ENCODE results near the gene S100A3.

S100A3 gene

DNA sequence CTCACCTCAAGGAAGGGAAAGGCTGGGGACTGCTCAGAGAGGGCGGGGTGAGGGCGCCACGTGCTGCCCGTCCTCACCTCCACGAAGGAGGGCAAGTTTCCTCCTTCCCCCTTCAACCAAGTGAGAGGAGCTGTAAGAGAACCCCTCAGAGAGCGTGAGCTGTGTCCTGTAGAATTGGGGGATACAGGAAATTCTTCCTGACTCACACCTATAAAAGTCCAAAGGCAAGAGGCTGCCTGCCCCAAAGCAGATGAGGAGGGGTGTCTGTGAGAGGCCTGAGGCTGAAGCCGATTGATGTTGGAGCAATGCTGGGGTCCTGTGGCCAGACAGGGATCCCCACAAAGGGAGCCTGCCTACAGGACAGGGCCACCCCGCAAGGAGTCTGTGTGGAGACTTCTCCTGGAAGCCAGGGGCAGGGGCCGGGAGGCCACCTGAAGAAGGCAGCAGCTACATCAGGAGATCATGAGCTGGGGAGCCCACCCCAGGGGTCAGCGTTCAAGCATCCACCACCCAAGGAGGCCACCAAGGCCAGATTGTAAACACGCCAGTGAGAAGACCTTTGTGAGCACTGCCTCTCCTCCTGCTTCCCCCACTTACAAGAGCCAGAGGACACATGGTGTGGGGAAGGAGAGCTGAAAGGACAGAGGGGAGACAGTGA lies 41.0 kb downstream of the S100A3 start:
- DNase-seq = no peak

DNA sequence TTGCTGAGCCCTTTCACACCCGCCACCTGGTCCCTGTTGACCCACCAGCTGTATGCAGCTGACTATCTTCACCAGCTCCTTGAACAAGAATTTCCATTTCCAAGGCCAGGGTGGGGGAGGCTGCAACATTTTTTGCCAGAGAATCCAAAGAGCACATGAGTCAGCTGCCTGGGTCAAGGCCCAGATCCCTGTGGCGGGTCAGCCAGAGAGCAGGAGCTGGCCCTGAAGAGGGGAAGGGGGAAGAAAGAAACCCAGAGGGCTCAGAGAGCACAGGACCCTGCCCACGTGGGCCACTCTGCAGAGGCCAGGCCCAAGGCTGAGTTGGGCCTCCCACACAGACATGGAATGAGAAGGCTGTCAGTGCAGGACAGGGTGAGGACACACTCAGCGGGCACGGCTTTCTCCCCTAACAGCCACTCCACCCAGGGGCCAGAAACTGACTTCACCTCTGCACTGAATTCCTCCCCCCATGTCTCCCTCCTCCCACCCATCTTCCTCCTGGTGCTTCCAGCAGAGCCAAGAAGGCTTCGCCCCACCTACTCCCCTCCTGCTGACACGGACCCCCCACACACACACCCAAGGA lies 42.1 kb downstream of the S100A3 start:
- no peak for DNase-seq

DNA sequence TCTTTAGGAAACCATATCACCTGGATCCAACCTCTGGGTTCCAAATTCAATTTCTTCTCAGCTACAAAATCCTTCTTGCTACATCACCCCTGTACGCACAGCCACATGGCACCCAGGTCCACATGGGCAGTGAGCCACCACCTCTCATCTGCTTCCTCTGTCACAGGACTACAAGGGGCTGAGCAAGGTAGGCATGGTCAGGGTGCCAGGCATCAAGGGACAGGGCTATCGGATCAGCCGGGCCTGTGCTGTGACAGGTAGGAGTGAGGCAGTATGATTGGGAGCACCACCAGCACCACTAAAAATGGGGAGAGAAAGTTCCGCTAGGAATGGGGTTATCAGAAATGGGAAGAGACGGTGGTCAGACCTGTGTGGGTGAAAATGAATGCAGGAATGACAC lies 42.7 kb downstream of the S100A3 start:
- no peak for DNase-seq

DNA sequence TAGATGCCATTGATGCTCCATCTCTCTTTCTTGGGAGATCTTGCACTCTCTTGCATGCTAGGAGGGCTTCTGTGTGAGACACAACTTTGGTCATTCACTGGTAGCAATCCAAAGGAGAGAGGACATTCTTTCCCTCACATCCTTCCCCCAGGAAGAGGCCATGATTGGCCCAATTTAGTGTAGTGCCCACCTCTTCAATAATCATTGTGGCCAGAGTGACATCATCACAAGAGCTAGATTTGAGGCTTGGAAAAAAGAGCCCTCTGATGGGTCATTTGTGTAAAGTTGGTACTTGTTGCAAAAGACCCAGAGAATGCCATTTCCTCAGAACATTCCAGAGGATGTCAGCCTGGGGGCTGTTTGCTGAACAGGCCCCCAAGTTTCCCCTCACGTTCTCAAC lies 43.5 kb downstream of the S100A3 start:
- no peak for DNase-seq

DNA sequence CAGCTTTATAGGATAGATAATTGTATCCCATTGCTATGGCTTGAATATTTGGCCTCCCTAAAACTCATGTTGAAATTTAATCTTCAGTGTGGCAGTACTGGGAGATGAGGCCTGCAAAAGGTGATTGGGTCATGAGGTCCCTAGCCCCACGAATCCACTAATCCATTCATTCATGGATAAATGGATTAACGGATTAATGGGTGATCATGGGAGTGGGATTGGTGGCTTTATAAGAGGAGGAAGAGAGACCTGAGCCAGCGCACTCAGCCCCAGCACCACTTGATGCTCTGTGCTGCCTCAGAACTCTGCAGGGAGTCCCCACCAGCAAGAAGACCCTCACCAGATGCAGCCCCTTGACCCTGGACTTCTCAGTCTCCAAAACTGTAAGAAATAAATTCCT lies 45.3 kb downstream of the S100A3 start:
- DNase-seq = no peak

DNA sequence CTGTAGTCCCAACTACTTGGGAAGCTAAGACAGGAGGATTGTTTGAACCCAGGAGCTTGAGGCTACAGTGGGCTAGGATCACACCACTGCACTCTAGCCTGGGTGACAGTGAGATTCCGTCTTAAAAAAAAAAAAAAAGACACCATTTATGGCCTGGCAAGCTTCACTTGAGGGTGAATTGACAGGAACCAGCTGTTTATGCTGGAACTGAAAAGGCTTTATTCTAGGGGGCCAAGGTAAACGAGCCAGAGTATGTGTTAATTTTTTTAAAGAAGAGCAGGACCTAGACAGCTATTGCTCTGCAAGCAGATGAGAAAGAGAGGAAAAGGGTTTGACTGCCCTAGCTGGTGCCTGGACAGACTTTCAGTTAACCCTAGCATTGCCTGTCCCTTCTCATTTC lies 50.3 kb downstream of the S100A3 start:
- no peak for DNase-seq
